Panc1 (cell line): ENCODE measurements around the gene LTF. TPM values are rescaled to one million over a fixed set of nuclear protein-coding genes. Genes with fewer than 3 reads are reported as not detected.

Experiments
- ATAC-seq: fragments of 200-7000 bp; cut with Tn5 transposase; 2 replicates; pipeline ENCODE4 v1.9.1; 2020; ENCODE audit warnings: mild to moderate bottlenecking, moderate library complexity
- BruUV-seq: library from RNA; stranded (reverse); fragments of 400-500 nt; replicated peaks from 2 replicates; lab custom pipeline; 2021; lab: Mats Ljungman, UMichigan
- CTCF ChIA-PET: fragments of 300-600 bp; sonication (Branson Sonifier 250); formaldehyde crosslinking; loops from one replicate; lab custom pipeline; 2022; ENCODE audit warnings: antibody characterized with exemption; lab: Charles Lee
- POLR2A ChIA-PET: fragments of 300-600 bp; sonication (Branson Sonifier 250); formaldehyde crosslinking; loops from one replicate; lab custom pipeline; 2022; ENCODE audit warnings: antibody characterized with exemption; lab: Charles Lee
- DNase-seq: peaks from one replicate; pipeline ENCODE4 v3.0.0-alpha.2; 2010; ENCODE audit warnings: low read depth, low spot score
- H3K27ac ChIP-seq: 2 replicates; pipeline ENCODE4 v1.5.1; 2011; ENCODE audit warnings: mild to moderate bottlenecking, low read length, inconsistent platforms
- H3K27me3 ChIP-seq: fragments of 200-500 bp; sonication (Bioruptor generic); 2 replicates; pipeline ENCODE4 v1.6.0; 2014; ENCODE audit warnings: low read length, inconsistent platforms; ENCODE audit not compliant: control insufficient read depth, insufficient read depth
- H3K36me3 ChIP-seq: fragments of 200-500 bp; sonication (Bioruptor generic); 2 replicates; pipeline ENCODE4 v1.5.1; 2014; ENCODE audit warnings: inconsistent platforms, mild to moderate bottlenecking, low read length, moderate library complexity; ENCODE audit not compliant: control insufficient read depth, insufficient read depth
- H3K4me1 ChIP-seq: 2 replicates; pipeline ENCODE4 v1.5.1; 2011; ENCODE audit warnings: inconsistent platforms, mild to moderate bottlenecking, low read length, moderate library complexity; ENCODE audit not compliant: control insufficient read depth, insufficient read depth
- H3K4me3 ChIP-seq, 2 experiments: 2 replicates each; pipeline ENCODE4 v1.5.1; 2011 to 2012; ENCODE audit warnings: low read depth in 2 of 2, low read length in 2 of 2, mild to moderate bottlenecking in 2 of 2, inconsistent platforms in 1 of 2, moderate library complexity in 1 of 2
- H3K9me3 ChIP-seq: fragments of 200-500 bp; sonication (Bioruptor generic); 2 replicates; pipeline ENCODE4 v1.5.1; 2014; ENCODE audit warnings: low read depth, mild to moderate bottlenecking, inconsistent platforms, low read length, moderate library complexity; ENCODE audit not compliant: control insufficient read depth, insufficient read depth
- CTCF ChIP-seq: fragments of 450-650 bp; IDR thresholded peaks from 2 replicates; pipeline ENCODE4 v1.5.1; 2017; ENCODE audit warnings: mild to moderate bottlenecking
- POLR2AphosphoS5 ChIP-seq: IDR thresholded peaks from 2 replicates; pipeline ENCODE4 v1.6.1; 2012; ENCODE audit warnings: mild to moderate bottlenecking, low read depth, low read length, moderate library complexity
- REST ChIP-seq, 2 experiments: IDR thresholded peaks; 2 replicates each; pipeline ENCODE4 v1.6.1; 2011 to 2012; ENCODE audit warnings: low read depth in 2 of 2, control low read depth in 1 of 2, low read length in 1 of 2, mild to moderate bottlenecking in 1 of 2, moderate library complexity in 1 of 2; ENCODE audit not compliant: insufficient read depth in 1 of 2
- SIN3A ChIP-seq: IDR thresholded peaks from 2 replicates; pipeline ENCODE4 v1.6.1; 2012; ENCODE audit warnings: low read depth, mild to moderate bottlenecking, low read length, moderate library complexity, borderline replicate concordance; ENCODE audit not compliant: insufficient read depth
- TCF7L2 ChIP-seq: IDR thresholded peaks from 2 replicates; pipeline ENCODE4 v1.6.1; 2011; ENCODE audit warnings: mild to moderate bottlenecking, low read depth, low read length, inconsistent platforms
- in situ Hi-C: cut with HindIII; loops from 2 replicates; pipeline ENCODE4 v1.10.0; 2016; ENCODE audit warnings: low sequenced_read_pairs, low pct_unique_long_range_greater_than_20kb
- intact Hi-C: fragments of 100-400 bp; cut with micrococcal nuclease; formaldehyde crosslinking; loops from one replicate; pipeline ENCODE4 v1.10.0; 2022; ENCODE audit not compliant: unreplicated experiment
- total RNA-seq: library from RNA; stranded (reverse); gene quantifications from one replicate; pipeline ENCODE4 v1.2.1, GENCODE V29; 2021; ENCODE audit not compliant: unreplicated experiment

The LTF gene
- total RNA-seq, 1 experiment from 2014 or later = not detected

DNA sequence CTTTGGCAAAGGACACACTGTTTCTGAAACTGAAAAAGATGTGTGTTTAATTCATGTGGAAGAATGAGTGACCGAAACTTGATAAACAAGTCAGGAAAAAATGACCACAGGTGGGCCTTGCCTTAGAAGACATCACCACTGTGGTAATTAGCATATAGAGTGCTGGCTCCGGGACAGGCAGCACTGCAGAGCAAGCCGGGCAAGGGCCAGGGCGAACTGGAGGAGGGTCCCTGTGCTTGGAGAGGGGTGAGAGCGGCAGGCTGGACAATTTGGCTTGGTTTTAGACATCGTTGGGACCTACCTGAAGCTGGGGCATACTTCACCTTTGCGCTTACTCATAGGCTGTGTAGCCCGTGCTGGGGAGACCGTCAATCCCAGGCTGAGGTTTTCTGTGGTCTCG, 41.2 kb upstream of the LTF start:
- 0 out of 2 replicates have a peak, but pooled peaks cover under 1% of the 10 kb centered on the region for H3K27me3 ChIP-seq
- intact Hi-C loops (no loop called here), in situ Hi-C loops (no loop called here)
- no peaks in the 10 kb centered on the region for H3K36me3 ChIP-seq
- no peaks in the 10 kb centered on the region for H3K9me3 ChIP-seq
- no peak for TF ChIP-seq SIN3A
- TF ChIP-seq CTCF = no peak
- no peak for TF ChIP-seq REST (IDR thresholded peaks at IDR 0.05; ENCODE audit: insufficient read depth in 1 of 2, low read depth in 2 of 2, low read length in 1 of 2)
- no peak for ATAC-seq
- no peak overlapping the region for H3K27ac ChIP-seq
- BruUV-seq = no TSS peak
- no peaks in the 10 kb centered on the region for H3K4me1 ChIP-seq
- no peak for DNase-seq
- POLR2A ChIA-PET = no interaction called here
- no peak overlapping the region for H3K4me3 ChIP-seq
- CTCF ChIA-PET = interaction anchor here (0.7 kb wide), 1 partner anchor 18 kb away, joined by 3 read pairs; no protein-coding TSS in a partner anchor

DNA sequence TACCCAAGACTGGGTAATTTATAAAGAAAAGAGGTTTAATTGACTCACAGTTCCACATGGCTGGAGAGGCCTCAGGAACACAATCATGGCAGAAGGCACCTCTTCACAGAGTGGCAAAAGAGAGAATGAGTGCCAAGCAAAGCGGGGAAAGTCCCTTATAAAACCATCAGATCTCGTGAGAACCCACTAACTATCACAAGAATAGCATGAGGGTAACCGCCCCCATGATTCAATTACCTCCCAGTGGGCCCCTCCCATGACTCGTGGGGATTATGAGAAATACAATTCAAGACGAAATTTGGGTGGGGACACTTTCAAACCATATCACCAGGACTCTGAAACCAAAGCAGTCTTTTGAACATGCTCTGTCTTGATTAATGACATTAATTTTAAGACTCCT, 40.1 kb upstream of the LTF start:
- no peak for DNase-seq
- CTCF ChIA-PET = no interaction called here
- BruUV-seq = no TSS peak
- Histone ChIP-seq H3K27me3 (no peaks in the 10 kb centered on the region), H3K27ac (no peak overlapping the region), H3K9me3 (no peaks in the 10 kb centered on the region), H3K4me1 (no peaks in the 10 kb centered on the region), H3K36me3 (no peaks in the 10 kb centered on the region), H3K4me3 (no peak overlapping the region)
- TF ChIP-seq POLR2AphosphoS5 = no peak
- no peak for TF ChIP-seq SIN3A
- no peak for TF ChIP-seq REST (IDR thresholded peaks at IDR 0.05; ENCODE audit: insufficient read depth in 1 of 2, low read depth in 2 of 2, low read length in 1 of 2)
- no peak for TF ChIP-seq TCF7L2
- no peak for TF ChIP-seq CTCF
- in situ Hi-C loops (no loop called here), intact Hi-C loops (no loop called here)
- POLR2A ChIA-PET = no interaction called here
- no peak for ATAC-seq
